Ureter (tissue), 1 donor: ENCODE measurements around the gene ARMCX5. TPM values are rescaled to one million over a fixed set of nuclear protein-coding genes. Genes with fewer than 3 reads are reported as not detected.

Experiments used
- DNase-seq: peaks from one replicate; pipeline ENCODE4 v3.0.0-alpha.2; 2020; ENCODE audit warnings: low spot score
- total RNA-seq: library from RNA; stranded (reverse); gene quantifications from one replicate; pipeline ENCODE4 v1.2.4, GENCODE V29; 2023
- donor health status: DM: yes; HTN: yes; CAD: no.

ARMCX5 gene
- 19.0 TPM for total RNA-seq

- peak; percentile 80 for DNase-seq
Measured at GRCh38 chrX:102599084-102599950, at the start of gene ARMCX5. ARMCX5 (plus strand) TSS chrX:102599515; CDS start chrX:102602142, 2,627 bp downstream.

GRCh38 chrX:102558607-102559006, 40.7 kb upstream of the ARMCX5 start:
- DNase-seq, result no peak

GRCh38 chrX:102560423-102561068, 38.8 kb upstream of the ARMCX5 start:
- DNase-seq, result no peak

- DNase-seq, result no peak
Measured at GRCh38 chrX:102580891-102581290, 18.4 kb upstream of the ARMCX5 start.

GRCh38 chrX:102593367-102593766, 5.9 kb upstream of the ARMCX5 start:
- DNase-seq, result no peak

- DNase-seq, result no peak
Measured at GRCh38 chrX:102599951-102600579, 750 bp downstream of the ARMCX5 start.

GRCh38 chrX:102604327-102604726, 5.0 kb downstream of the ARMCX5 start:
- DNase-seq, result no peak

GRCh38 chrX:102606115-102606514, 6.8 kb downstream of the ARMCX5 start:
- no peak for DNase-seq

- DNase-seq, result no peak
Measured at GRCh38 chrX:102610905-102611304, 11.6 kb downstream of the ARMCX5 start.

GRCh38 chrX:102624105-102624504, 24.8 kb downstream of the ARMCX5 start:
- no peak for DNase-seq

- no peak for DNase-seq
Measured at GRCh38 chrX:102627640-102628039, 28.3 kb downstream of the ARMCX5 start.

- no peak for DNase-seq
Measured at GRCh38 chrX:102637561-102637960, 38.2 kb downstream of the ARMCX5 start.

- no peak for DNase-seq
Measured at GRCh38 chrX:102650903-102651241, 51.6 kb downstream of the ARMCX5 start.

GRCh38 chrX:102651242-102652011, 52.1 kb downstream of the ARMCX5 start, which contains the start of gene GPRASP1:
GPRASP1 (plus strand) TSS chrX:102651483; CDS start chrX:102653914, 2,431 bp downstream.
- DNase-seq, result peak; percentile 71

GRCh38 chrX:102652031-102652688, 52.8 kb downstream of the ARMCX5 start:
- peak; percentile 52 for DNase-seq

Other genes with a start within 250 kb of the ARMCX5 start
- gene NXF2B, start 159.5 kb upstream of the ARMCX5 start, total RNA-seq, result not detected
- not detected for gene TCP11X2, start 127.7 kb upstream of the ARMCX5 start, total RNA-seq
- not detected for gene TMSB15A, start 82.8 kb upstream of the ARMCX5 start, total RNA-seq
- 16.8 TPM for gene GPRASP1, start 52.0 kb downstream of the ARMCX5 start, total RNA-seq
- gene GPRASP2, start 112.9 kb downstream of the ARMCX5 start, total RNA-seq, result 12.2 TPM
- gene GPRASP3, start 121.2 kb downstream of the ARMCX5 start, total RNA-seq, result 6.5 TPM